ENCODE measurements around the gene CCN5.

GRCh38 chr20:44770484-44771171 lies 55.5 kb downstream of the CCN5 start:
- TF ChIP-seq CTCF (tag by site-specific recombination; IDR thresholded peaks at IDR 0.05) (no peak), ZNF350 (tag by site-specific recombination; IDR thresholded peaks at IDR 0.05) (no peak), ZNF274 (IDR thresholded peaks at IDR 0.05; ENCODE audit: low read length) (no peak), ZNF274 (tag by site-specific recombination; IDR thresholded peaks at IDR 0.05; ENCODE audit: borderline replicate concordance) (no peak), REST (tag by site-specific recombination; IDR thresholded peaks at IDR 0.05) (no peak), ELK4 (IDR thresholded peaks at IDR 0.05; ENCODE audit: borderline replicate concordance, low read depth, low read length) (no peak), ZNF513 (tag by site-specific recombination; IDR thresholded peaks at IDR 0.05) (no peak), ZNF610 (tag by site-specific recombination; IDR thresholded peaks at IDR 0.05; ENCODE audit: borderline replicate concordance) (no peak)
